ENCODE measurements around the gene FMOD.

Gene FMOD

GRCh38 chr1:203364094-203364801 is 13.3 kb upstream of the FMOD start:
- in situ Hi-C loops (cut with HindIII; ENCODE audit: low sequenced_read_pairs), result no loop called here
- no peak for TF ChIP-seq CTCF (IDR thresholded peaks at IDR 0.05; ENCODE audit: low read depth, low read length)
- H3K4me3 ChIP-seq (ENCODE audit: low read depth, low read length), result no peak overlapping the region
- DNase-seq (ENCODE audit: low read depth, low spot score), result no peak

DNA sequence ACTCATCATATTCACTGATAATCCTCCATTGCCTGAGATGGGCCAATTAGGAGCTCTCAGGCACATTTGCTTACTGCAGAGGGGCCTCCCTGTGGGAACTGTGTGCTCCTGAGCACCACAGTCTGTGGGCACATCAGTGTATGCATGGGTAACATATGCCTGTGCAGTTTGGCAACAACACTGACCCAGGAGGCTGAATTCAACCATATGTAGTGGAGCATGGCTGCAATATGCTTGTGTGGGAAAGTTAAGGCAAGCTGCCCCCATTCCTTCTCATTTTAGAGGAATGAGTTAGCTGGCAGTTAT is 11.8 kb upstream of the FMOD start:
- in situ Hi-C loops (cut with HindIII; ENCODE audit: low sequenced_read_pairs), result no loop called here
- no peak for TF ChIP-seq CTCF (IDR thresholded peaks at IDR 0.05; ENCODE audit: low read depth, low read length)
- no peak for DNase-seq (ENCODE audit: low read depth, low spot score)

GRCh38 chr1:203361945-203362719 is 11.2 kb upstream of the FMOD start:
- DNase-seq (ENCODE audit: low read depth, low spot score), result no peak
- TF ChIP-seq CTCF (IDR thresholded peaks at IDR 0.05; ENCODE audit: low read depth, low read length), result no peak
- no peak overlapping the region for H3K4me3 ChIP-seq (ENCODE audit: low read depth, low read length)
- in situ Hi-C loops (cut with HindIII; ENCODE audit: low sequenced_read_pairs), result no loop called here

More for the DNA sequence above, 11.8 kb upstream of the FMOD start:
- H3K4me3 ChIP-seq (ENCODE audit: low read depth, low read length), result no peak overlapping the region

DNA sequence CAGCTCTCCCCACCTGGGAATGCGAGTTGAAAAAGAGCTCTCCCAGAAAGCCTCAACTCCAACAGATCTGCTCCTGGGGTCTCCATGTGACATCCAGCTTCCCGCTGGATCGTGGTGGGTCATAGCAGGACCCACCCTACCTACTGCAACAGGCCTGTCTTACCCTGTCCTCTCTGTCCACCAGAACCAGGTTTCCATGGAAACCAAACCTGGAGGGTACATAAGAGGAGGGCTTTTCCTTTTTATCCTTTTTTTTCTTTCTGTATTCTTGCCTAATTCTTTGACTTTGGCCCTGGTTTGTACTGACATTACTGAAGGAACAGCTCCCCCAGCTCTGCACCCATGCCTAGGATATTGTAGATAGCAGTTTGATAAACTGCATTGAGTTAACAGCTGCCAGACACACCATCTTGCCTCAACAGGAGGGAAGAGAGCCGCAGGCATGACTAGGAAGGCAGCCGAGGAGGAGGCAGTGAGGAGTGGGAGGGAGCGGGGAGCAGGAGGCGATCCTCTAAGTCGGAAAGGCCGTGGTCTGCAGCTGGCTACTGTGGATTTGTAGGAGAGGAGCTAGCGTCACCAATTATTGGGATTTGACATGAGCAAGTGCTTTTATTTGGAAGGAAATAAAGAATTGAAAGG is 9.7 kb upstream of the FMOD start:
- no peak for DNase-seq (ENCODE audit: low read depth, low spot score)
- no peak for TF ChIP-seq CTCF (IDR thresholded peaks at IDR 0.05; ENCODE audit: low read depth, low read length)
- no peak overlapping the region for H3K4me3 ChIP-seq (ENCODE audit: low read depth, low read length)
- in situ Hi-C loops (cut with HindIII; ENCODE audit: low sequenced_read_pairs), result no loop called here

DNA sequence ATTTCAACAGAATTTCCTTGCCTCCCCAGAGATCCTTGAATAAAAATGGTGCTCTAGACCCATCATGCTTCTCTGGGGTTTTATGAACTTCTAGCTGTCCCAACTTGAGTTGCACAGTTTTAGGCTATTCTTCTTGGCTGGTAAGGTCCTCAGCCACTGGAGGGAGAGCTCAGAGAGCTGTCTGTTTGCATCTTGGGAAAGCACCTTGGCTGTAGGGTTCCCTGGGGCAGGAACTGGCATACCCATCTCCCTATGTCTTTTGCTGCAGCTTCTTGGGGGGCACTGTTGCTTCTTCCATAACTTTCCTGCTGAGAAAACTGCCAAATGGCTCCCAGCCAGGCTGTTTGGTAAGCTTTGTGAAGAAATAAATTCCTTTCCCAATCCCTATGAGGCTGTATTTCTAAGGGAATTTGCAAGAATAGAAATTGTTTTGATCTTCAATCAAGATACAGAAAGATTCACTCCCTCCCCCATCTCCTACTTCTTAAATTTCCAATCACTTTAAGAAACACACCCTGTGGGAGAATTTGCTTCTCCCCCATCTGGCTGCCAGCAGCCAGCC is 8.2 kb upstream of the FMOD start:
- in situ Hi-C loops (cut with HindIII; ENCODE audit: low sequenced_read_pairs), result no loop called here
- no peak for TF ChIP-seq CTCF (IDR thresholded peaks at IDR 0.05; ENCODE audit: low read depth, low read length)
- DNase-seq (ENCODE audit: low read depth, low spot score), result no peak
- no peak overlapping the region for H3K4me3 ChIP-seq (ENCODE audit: low read depth, low read length)

GRCh38 chr1:203354246-203354645 is 3.3 kb upstream of the FMOD start:
- in situ Hi-C loops (cut with HindIII; ENCODE audit: low sequenced_read_pairs), result no loop called here
- no peak for TF ChIP-seq CTCF (IDR thresholded peaks at IDR 0.05; ENCODE audit: low read depth, low read length)
- peak; percentile 31 for DNase-seq (ENCODE audit: low read depth, low spot score)
- H3K4me3 ChIP-seq (ENCODE audit: low read depth, low read length), result no peak overlapping the region
